Fibroblast of gingiva (primary cell): ENCODE results near the gene XAB2.
"Not testable (repeated sequence)": the region's sequence is repeated elsewhere in the genome, so short reads cannot be mapped to it uniquely, and the experiment has no call there.

Experiments
- DNase-seq: peaks from one replicate; pipeline ENCODE4 v3.0.0-alpha.2; 2011; ENCODE audit warnings: low read depth

The XAB2 gene

DNA sequence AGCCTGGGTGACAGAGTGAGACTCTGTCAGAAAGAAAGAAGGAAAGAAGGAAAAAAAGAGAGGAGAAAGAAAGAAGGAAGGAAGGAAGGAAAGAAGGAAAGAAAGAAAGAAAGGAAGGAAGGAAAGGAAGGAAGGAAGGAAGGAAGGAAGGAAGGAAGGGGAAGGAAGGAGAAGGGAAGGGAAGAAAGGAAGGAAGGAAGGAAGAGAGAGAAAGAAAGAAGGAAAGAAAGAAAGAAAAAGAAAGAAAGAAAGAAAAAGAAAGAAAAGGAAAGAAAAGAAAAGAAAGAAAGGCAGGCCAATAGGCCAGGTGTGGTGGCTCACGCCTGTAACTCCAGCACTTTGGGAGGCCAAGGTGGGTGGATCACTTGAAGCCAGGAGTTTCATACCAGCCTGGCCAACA is 51.9 kb downstream of the XAB2 start:
- not testable (repeated sequence) for DNase-seq

DNA sequence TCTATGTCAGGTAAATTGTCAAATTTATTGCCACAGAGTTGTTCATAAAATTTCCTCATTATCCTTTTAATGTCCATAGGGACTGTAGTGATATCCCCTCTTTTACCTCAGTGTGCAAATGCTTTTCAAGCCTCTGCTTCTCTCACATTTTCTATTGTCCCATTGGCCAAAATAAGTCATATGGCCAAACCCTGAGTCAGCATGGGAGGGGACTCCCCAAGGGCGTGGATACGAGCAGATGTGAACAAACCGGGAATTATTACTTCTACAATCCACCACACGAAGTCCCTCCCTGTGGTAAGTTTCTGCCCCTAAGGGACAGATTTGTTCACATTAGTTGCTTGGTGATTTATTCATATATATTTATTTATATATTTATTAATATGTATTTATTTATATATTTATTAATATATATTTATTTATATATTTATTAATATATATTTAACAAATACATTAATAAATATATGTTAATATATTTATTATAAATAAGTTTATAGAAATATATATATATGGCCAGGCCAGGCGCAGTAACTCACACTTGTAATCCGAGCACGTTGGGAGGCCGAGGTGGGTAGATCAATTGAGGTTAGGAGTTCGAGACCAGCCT is 53.8 kb downstream of the XAB2 start:
- DNase-seq = no peak

DNA sequence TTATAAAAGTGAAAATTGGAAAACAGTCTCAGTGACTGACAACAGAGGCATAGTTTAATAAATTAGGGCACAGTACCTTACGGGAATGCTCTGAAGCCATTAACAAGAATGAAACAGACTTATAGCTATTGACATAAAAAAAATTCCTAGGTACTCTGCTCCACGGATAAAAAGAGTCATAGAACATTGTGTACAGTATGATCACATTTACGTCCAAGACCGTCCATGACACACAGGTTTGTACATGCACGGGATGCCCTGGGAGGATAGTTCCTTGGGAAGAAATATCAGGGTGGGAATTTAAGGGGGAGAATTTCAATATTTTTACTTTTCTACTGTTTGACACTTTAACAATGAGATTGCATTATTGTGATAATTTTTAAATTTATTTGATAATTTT is 58.6 kb downstream of the XAB2 start:
- DNase-seq = no peak
